Measurements from ENCODE around the gene TTC9.
"Not testable (repeated sequence)": the region's sequence is repeated elsewhere in the genome, so short reads cannot be mapped to it uniquely, and the experiment has no call there.

Gene TTC9

GRCh38 chr14:70683983-70684382 lies 42.3 kb downstream of the TTC9 start:
- no peak for FAIRE-seq

- no peak for FAIRE-seq
Observed at GRCh38 chr14:70685474-70686197, 43.9 kb downstream of the TTC9 start.

- FAIRE-seq = no peak
Observed at GRCh38 chr14:70692210-70692609, 50.5 kb downstream of the TTC9 start.

DNA sequence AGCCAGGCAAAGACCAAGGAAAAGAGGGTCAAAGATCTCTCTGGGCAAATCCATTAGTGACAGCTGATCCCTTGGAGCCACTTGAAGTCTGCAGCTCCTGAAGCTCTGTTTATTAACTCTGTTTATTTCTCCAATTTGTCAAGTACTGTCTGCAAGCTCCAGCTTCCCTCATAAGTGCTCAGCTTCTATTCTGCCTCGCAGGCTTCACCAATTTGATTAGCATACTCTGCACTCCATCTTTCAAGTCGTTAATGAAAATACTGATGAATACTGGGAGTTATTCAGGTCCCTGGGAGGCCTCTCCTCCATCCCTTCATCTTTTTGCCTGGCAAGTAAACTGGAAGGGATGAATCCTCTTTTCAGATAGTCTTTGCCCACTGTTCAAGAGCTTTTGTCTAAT lies 54.3 kb downstream of the TTC9 start:
- FAIRE-seq = no peak

- no peak for FAIRE-seq
Observed at GRCh38 chr14:70697701-70698100, 56.0 kb downstream of the TTC9 start.

- FAIRE-seq = no peak
Observed at GRCh38 chr14:70698288-70698687, 56.6 kb downstream of the TTC9 start.

DNA sequence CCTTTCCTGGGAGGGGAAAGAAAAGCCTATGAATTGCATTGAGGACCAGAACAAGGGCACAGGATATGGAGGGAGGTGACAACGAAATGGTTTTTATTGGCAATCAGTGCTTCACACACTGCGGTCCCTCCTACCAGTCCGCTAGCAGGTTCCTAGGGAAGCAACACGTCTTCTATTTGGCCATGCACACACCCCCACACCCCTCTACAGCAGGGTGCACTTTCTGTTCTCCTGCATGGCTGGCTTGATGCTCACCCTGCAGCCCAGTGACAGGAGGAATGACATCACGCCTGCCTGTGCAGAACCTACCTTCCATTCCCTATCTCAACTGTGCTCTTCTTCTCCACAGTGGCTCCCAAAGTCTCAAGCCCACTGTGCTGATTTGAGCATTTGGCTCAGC lies 57.9 kb downstream of the TTC9 start:
- no peak for FAIRE-seq

- no peak for FAIRE-seq
Observed at GRCh38 chr14:70700955-70701585, 59.4 kb downstream of the TTC9 start.

DNA sequence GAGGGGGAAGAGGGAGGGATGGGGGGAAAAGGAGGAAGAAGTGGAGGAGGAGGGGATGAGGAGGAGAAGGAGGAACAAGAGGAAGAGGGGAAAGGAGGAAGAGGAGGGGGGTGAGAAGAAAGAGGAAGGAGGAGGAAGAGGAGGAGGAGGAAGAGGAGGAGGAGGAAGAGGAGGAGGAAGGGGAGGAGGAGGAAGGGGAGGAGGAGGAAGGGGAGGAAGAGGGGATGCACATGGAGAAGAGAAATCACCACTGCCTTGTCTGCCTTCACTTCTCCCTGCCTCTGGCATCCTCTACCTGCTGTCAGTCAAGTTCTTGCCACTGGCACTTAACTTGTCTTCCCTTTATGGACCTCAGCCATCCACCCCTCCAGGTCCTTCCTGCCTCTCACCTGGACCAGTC lies 59.9 kb downstream of the TTC9 start:
- no peak for FAIRE-seq

GRCh38 chr14:70702161-70702560 lies 60.4 kb downstream of the TTC9 start:
- no peak for FAIRE-seq

GRCh38 chr14:70703621-70704168 lies 62.0 kb downstream of the TTC9 start:
- not testable (repeated sequence) for FAIRE-seq

- no peak for FAIRE-seq
Observed at GRCh38 chr14:70704960-70705359, 63.2 kb downstream of the TTC9 start.

GRCh38 chr14:70706177-70706576 lies 64.5 kb downstream of the TTC9 start:
- FAIRE-seq = no peak

DNA sequence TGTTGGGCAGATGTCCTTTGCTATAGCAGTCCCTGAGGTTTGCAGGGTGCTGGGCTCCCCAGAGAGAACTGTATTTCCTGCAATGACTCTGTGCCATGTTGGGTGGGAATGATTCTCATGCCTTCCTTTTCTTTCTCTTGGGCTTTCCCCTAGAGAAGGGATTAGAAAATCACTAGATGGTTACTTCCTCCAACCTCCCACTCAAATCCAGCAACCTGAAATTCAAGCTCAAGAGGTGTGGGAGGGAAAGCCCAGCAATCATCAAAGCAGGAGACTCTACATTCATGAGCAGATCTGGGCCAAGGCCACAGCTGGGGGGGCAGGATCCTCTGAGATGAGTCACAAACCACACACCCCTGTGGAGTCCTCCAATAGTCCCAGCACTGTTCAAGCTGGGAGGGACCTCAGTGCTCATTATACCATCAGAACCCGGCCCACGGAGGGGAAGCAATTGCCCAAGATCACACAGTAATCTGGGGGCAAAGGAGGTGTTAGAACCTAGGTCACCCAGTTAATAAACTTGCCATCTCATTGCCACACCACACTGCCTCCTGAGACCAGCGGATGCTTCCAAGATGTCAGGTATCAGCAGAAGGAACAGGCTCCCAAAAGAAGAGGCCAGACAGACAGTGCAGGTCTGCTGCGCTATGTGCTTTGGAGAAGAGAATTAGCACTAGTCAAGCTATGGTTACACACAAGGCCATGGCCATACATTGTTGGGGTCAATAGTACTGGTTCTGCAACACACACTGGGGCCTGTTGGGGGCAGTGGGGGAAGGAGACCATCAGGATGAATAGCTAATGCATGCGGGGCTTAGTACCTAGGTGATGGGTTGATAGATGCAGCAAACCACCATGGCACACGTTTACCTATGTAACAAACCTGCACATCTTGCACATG lies 65.7 kb downstream of the TTC9 start:
- no peak for FAIRE-seq

DNA sequence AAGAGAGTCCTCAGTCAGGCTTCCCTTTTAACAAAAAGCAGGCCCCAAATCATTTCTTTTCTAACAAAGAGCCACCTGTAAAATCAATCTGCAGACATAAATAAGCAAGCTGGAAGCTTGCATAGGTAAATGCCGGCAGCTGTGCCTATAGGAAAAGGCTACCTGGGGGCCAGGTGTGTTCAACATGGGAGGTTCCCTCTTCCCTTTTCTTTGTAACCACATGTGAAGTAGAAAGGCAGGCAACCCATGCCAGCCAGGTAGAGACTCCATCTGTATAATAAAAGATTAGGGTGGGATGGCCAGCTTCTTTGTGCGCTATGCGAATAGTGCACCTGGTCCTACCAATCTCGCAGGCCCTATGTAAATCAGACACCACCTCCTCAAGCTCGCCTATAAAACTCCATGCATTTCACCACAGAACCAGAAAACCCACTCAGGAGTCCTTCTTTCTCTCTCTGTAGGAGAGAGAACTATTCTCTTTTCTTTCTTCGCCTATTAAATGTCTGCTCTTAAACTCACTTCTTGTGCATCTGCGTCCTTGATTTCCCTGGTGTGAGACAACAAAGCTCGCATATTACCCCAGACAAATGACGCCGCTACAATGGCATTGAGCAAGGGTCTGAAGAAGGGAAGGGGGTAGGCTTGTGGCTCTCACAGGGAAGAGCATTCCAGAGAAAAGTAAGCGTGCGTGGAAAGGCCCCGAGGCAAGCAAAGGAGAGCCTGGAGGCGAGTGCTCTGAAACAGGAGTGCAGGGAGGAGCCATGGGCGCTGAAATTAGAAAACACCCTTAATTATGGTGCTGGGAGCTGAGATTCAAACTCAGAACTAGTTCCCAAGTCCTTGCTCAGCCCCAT lies 67.2 kb downstream of the TTC9 start:
- FAIRE-seq = no peak

- no peak for FAIRE-seq
Observed at GRCh38 chr14:70709726-70710382, 68.1 kb downstream of the TTC9 start.

- FAIRE-seq = no peak
Observed at GRCh38 chr14:70711451-70711850, 69.7 kb downstream of the TTC9 start.

DNA sequence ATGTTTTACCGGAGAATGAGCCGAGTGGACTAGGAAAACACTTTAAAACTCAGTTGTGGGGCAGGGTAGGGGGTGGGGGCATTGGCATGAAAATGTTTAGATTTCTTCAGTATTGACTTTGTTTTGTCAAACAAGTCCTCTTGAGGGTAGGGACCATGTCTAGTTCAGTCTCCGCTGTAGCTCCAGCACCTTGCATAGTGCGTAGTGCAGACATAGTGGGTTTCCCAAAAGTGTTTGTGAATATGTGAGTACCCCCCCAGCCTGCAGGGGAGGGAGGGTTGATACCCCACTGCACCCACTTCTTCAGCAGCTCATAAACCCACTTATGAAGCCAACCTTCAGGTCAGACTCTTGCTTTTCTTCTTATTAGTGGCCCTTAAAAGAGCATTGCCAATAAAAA lies 71.4 kb downstream of the TTC9 start:
- no peak for FAIRE-seq

- no peak for FAIRE-seq
Observed at GRCh38 chr14:70713511-70713916, 71.8 kb downstream of the TTC9 start.

DNA sequence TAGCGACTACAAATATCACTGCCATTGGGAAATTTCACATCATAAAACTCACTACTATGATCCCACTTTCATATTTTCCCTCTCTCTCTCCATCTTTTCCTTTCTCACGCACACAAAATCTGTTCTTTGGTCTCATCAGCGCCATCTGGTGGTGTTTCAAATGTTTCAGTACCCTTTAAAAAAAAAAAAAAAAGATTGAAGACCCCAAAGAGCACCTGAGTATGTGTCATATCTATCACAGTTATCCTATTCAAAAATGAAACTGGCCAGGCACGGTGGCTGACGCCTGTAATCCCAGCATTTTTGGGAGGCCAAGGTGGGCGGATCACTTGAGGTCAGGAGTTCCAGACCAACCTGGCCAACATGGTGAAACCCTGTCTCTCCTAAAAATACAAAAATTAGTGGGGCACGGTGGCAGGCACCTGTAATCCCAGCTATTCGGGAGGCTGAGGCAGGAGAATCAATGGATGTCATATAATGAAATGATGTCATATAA lies 72.4 kb downstream of the TTC9 start:
- no peak for FAIRE-seq

DNA sequence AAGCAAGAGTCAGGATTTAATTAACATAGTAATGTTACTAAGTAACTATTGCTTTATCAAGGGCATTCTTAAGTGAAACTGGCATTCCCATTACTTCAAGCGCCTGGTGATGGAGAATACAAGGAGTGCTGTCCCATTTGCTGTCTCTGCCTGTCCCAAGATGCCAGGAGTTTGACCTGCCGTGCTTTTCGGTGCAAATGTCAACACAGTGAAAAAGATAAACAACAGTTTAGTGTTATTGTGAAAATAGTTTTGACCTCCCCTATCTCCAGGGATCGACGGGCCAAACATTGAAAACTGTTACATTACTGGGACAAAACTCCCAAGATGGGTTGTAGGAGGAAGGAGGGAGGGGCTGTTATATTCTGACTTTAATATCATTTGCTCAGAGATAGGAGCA lies 74.8 kb downstream of the TTC9 start:
- FAIRE-seq = no peak

DNA sequence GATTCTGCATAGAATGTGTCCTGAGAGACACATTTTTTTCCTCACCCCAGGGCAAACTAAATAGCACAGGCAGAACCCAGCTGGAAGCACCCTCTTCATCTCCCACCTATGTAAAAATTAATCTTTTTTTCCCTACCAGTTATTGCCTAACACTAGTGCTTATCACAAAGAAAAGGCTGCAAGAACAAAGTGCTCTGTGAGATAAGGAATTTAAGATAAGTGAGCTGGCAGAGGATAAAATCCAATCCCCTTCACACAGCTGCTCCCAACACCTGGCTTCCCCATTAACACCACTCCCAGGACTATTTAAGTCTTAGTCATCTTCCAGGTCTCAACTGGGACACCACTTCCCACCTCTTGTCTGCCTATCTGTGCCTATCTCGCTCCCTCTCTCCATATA lies 75.2 kb downstream of the TTC9 start:
- no peak for FAIRE-seq

Data from endometrium (tissue), 2 donors.